Hepatocyte (in vitro differentiated cells): ENCODE data around the gene MIGA2. TPM values are rescaled to one million over a fixed set of nuclear protein-coding genes. Genes with fewer than 3 reads are reported as not detected.
A peak's percentile ranks its signal among the peaks of the same experiment; 100 is the strongest.

Experiments
- DNase-seq: peaks from one replicate; pipeline ENCODE4 v3.0.0-alpha.2; 2016; ENCODE audit warnings: low spot score
- H2AFZ ChIP-seq: fragments of 200-600 bp; sonication (generic); 2 replicates; pipeline ENCODE4 v1.6.0; 2016; ENCODE audit warnings: antibody characterized with exemption, mild to moderate bottlenecking
- H3K27ac ChIP-seq: fragments of 200-600 bp; sonication (generic); 2 replicates; pipeline ENCODE4 v1.5.1; 2016; ENCODE audit warnings: mild to moderate bottlenecking
- H3K27me3 ChIP-seq: fragments of 200-600 bp; sonication (generic); 2 replicates; pipeline ENCODE4 v1.6.1; 2016
- H3K36me3 ChIP-seq: fragments of 200-600 bp; sonication (generic); replicated peaks from 2 replicates; pipeline ENCODE4 v1.5.1; 2016; ENCODE audit warnings: low read depth; ENCODE audit not compliant: insufficient read depth
- H3K4me1 ChIP-seq: fragments of 200-600 bp; sonication (generic); 2 replicates; pipeline ENCODE4 v1.5.1; 2016; ENCODE audit warnings: mild to moderate bottlenecking, moderate library complexity; ENCODE audit not compliant: insufficient read depth
- H3K4me2 ChIP-seq: fragments of 200-600 bp; sonication (generic); 2 replicates; pipeline ENCODE4 v1.6.0; 2016
- H3K4me3 ChIP-seq: fragments of 200-600 bp; sonication (generic); 2 replicates; pipeline ENCODE4 v1.5.1; 2016; ENCODE audit warnings: mild to moderate bottlenecking
- H3K79me2 ChIP-seq: fragments of 200-600 bp; sonication (generic); 2 replicates; pipeline ENCODE4 v1.6.0; 2017; ENCODE audit warnings: mild to moderate bottlenecking
- H3K9me2 ChIP-seq: fragments of 200-600 bp; sonication (generic); replicated peaks from 2 replicates; pipeline ENCODE4 v1.6.0; 2017; ENCODE audit warnings: mild to moderate bottlenecking; ENCODE audit not compliant: insufficient read depth
- H3K9me3 ChIP-seq: fragments of 200-600 bp; sonication (generic); 2 replicates; pipeline ENCODE4 v1.5.1; 2016; ENCODE audit warnings: low read depth, mild to moderate bottlenecking
- H4K20me1 ChIP-seq: fragments of 200-600 bp; sonication (generic); 2 replicates; pipeline ENCODE4 v1.6.0; 2016; ENCODE audit warnings: mild to moderate bottlenecking; ENCODE audit not compliant: insufficient read depth, poor library complexity, severe bottlenecking
- EZH2 ChIP-seq: fragments of 200-600 bp; sonication (generic); IDR thresholded peaks from 2 replicates; pipeline ENCODE4 v1.6.1; 2016; ENCODE audit warnings: antibody characterized with exemption, mild to moderate bottlenecking, borderline replicate concordance
- EZH2phosphoT487 ChIP-seq: fragments of 200-600 bp; sonication (generic); IDR thresholded peaks from one replicate; pipeline ENCODE4 v1.6.1; 2018; ENCODE audit warnings: antibody characterized with exemption, mild to moderate bottlenecking, low read depth, moderate library complexity; ENCODE audit not compliant: unreplicated experiment, severe bottlenecking
- WGBS: methylation state at CpG from one replicate; pipeline ENCODE4 v1.1.6; 2016; ENCODE audit warnings: low lambda C conversion rate; ENCODE audit errors: missing lambda C conversion rate; 5-methylcytosine and 5-hydroxymethylcytosine counted together
- polyA plus RNA-seq: library from polyadenylated mRNA; unstranded; fragments of >200 nt; fragmentation: Nextera tagmentation; extraction: Ambion mirVana; gene quantifications from 2 replicates; pipeline ENCODE4 v1.2.1, GENCODE V29; 2016
- total RNA-seq: library from RNA; depleted of rRNA; stranded (reverse); fragments of >200 nt; gene quantifications from 2 replicates; pipeline ENCODE4 v1.2.3, GENCODE V29; 2014
- TF ChIP-seq, protein P1 (sequence below): fragments of 200-600 bp; sonication (generic); IDR thresholded peaks from 2 replicates; pipeline ENCODE4 v1.5.1; 2016; ENCODE audit warnings: antibody characterized with exemption, mild to moderate bottlenecking; ENCODE audit not compliant: poor library complexity

MIGA2 gene
- total and polyA plus RNA-seq, 2 experiments from 2014 or later = 23.4 to 29.5 TPM

DNA sequence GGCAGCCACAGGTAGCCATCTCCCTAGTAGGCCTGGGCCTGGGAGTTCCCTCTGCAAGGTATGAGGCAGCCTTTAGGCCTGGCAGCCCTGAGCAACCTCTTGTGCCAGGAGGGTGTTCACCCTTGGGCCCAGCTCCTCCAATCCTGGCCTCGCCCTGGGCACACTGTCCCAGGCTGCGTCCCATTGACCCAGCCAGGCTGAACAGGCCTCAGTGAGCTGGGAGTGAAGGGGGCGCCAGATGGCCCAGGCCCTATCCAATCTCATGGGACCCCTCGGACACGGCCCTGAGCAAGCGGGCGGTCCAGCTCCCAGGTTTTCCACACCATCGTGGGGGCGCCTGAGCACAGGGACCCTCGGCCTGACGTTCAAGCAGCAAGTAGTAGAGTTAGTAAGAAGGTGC lies 22.8 kb upstream of the MIGA2 start:
- Histone ChIP-seq H3K27ac (no peak overlapping the region), H3K4me2 (no peak overlapping the region), H3K4me3 (no peak overlapping the region), H3K79me2 (no peaks in the 10 kb centered on the region), H3K36me3 (no peaks in the 10 kb centered on the region), H3K27me3 (no peaks in the 10 kb centered on the region), H3K4me1 (no peaks in the 10 kb centered on the region), H4K20me1 (no peaks in the 10 kb centered on the region), H3K9me2 (no peaks in the 10 kb centered on the region), H2AFZ (no peak overlapping the region), H3K9me3 (no peaks in the 10 kb centered on the region)
- 92% methylated on average over 11 of the region's 11 CpGs for WGBS
- DNase-seq = no peak
- no peak for TF ChIP-seq EZH2phosphoT487
- TF ChIP-seq EZH2 = no peak
- TF ChIP-seq, protein P1, sequence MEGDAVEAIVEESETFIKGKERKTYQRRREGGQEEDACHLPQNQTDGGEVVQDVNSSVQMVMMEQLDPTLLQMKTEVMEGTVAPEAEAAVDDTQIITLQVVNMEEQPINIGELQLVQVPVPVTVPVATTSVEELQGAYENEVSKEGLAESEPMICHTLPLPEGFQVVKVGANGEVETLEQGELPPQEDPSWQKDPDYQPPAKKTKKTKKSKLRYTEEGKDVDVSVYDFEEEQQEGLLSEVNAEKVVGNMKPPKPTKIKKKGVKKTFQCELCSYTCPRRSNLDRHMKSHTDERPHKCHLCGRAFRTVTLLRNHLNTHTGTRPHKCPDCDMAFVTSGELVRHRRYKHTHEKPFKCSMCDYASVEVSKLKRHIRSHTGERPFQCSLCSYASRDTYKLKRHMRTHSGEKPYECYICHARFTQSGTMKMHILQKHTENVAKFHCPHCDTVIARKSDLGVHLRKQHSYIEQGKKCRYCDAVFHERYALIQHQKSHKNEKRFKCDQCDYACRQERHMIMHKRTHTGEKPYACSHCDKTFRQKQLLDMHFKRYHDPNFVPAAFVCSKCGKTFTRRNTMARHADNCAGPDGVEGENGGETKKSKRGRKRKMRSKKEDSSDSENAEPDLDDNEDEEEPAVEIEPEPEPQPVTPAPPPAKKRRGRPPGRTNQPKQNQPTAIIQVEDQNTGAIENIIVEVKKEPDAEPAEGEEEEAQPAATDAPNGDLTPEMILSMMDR = no peak

- no peaks in the 10 kb centered on the region for H3K79me2 ChIP-seq
- TF ChIP-seq EZH2phosphoT487 (no peak), EZH2 (no peak)
- TF ChIP-seq, protein P1 = no peak
- H3K9me2 ChIP-seq = no peaks in the 10 kb centered on the region
- 94% methylated on average over 11 of the region's 11 CpGs for WGBS
- no peaks in the 10 kb centered on the region for H3K27me3 ChIP-seq
- no peaks in the 10 kb centered on the region for H3K36me3 ChIP-seq
- H4K20me1 ChIP-seq = no peaks in the 10 kb centered on the region
- H3K4me2 ChIP-seq = no peak overlapping the region
- H3K9me3 ChIP-seq = no peaks in the 10 kb centered on the region
- H3K4me3 ChIP-seq = no peak overlapping the region
- peak; percentile 3 for DNase-seq
- no peak overlapping the region for H2AFZ ChIP-seq
- no peak overlapping the region for H3K27ac ChIP-seq
- no peaks in the 10 kb centered on the region for H3K4me1 ChIP-seq
Observed at GRCh38 chr9:129014124-129014523, 22.3 kb upstream of the MIGA2 start.

DNA sequence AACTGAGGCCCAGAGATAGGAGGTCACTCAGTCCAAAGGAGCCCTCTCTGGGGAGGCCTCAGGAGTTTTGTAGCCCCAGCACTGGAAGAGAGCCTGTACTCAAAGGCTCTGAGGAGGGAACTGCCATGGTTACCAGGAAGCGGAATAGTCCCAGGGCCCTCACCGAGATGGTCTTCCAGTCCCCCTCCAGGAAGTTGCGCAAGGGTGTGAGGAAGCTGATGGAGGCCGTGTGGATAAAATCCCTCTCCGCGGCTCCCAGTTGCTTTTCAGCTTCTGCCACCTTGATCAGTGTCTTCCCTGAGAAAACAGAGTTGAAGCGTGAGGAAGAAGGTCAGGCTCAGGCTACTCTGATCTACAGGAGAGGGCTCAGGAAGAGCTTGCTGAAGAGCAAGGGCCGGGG lies 21.8 kb upstream of the MIGA2 start:
- no peak for DNase-seq
- Histone ChIP-seq H3K4me1 (no peaks in the 10 kb centered on the region), H3K27ac (no peak overlapping the region), H3K27me3 (no peaks in the 10 kb centered on the region), H3K4me2 (no peak overlapping the region), H2AFZ (no peak overlapping the region), H3K4me3 (no peak overlapping the region), H3K9me3 (no peaks in the 10 kb centered on the region), H4K20me1 (no peaks in the 10 kb centered on the region), H3K36me3 (no peaks in the 10 kb centered on the region), H3K9me2 (no peaks in the 10 kb centered on the region), H3K79me2 (no peaks in the 10 kb centered on the region)
- TF ChIP-seq EZH2phosphoT487 (no peak), EZH2 (no peak)
- TF ChIP-seq, protein P1 = no peak
- WGBS = 94% methylated on average over 8 of the region's 8 CpGs

- Histone ChIP-seq H3K4me1 (peaks cover 8% of the 10 kb centered on the region), H3K79me2 (peaks cover 44% of the 10 kb centered on the region), H3K4me3 (no peak overlapping the region), H2AFZ (no peak overlapping the region), H3K27ac (no peak overlapping the region), H3K9me2 (no peaks in the 10 kb centered on the region), H3K4me2 (no peak overlapping the region), H3K9me3 (no peaks in the 10 kb centered on the region), H3K36me3 (no peaks in the 10 kb centered on the region), H3K27me3 (no peaks in the 10 kb centered on the region), H4K20me1 (peaks cover 4% of the 10 kb centered on the region)
- TF ChIP-seq EZH2phosphoT487 (no peak), EZH2 (no peak)
- TF ChIP-seq, protein P1 = no peak
- no peak for DNase-seq
- WGBS = 94% methylated on average over 8 of the region's 8 CpGs
Observed at GRCh38 chr9:129021091-129021490, 15.3 kb upstream of the MIGA2 start.
